Measurements from ENCODE around the gene HSF2BP. TPM values are rescaled to one million over a fixed set of nuclear protein-coding genes. Genes with fewer than 3 reads are reported as not detected.

HSF2BP gene
- total and polyA plus RNA-seq, 2 of the 8 experiments (the other 6 are each of a cell fraction or from before 2014, with no cell fraction given), result 0.51 to 0.93 TPM

- ChIA-PET CTCF (ENCODE audit: partially characterized antibody) (no interaction called here), POLR2A (ENCODE audit: partially characterized antibody) (interaction anchor here (3.1 kb wide), 1 partner anchor 11 kb away, joined by 12 read pairs; no protein-coding TSS in a partner anchor)
- Histone ChIP-seq H4K91ac (replicated peaks; ENCODE audit: insufficient read length, low read length) (no peak overlapping the region), H3K79me2 (ENCODE audit: control insufficient read depth in 1 of 2, insufficient read depth in 2 of 2, low read length in 2 of 2) (peaks cover 32 to 94% of the 10 kb centered on the region in 2 experiments), H3K27me3 (replicated peaks in 1 of 4; ENCODE audit: control insufficient read depth in 3 of 4, extremely low read depth in 1 of 4, insufficient read depth in 3 of 4, low read length in 3 of 4) (no peaks in the 10 kb centered on the region), H3K56ac (replicated peaks; ENCODE audit: insufficient read length, low read depth, low read length) (no peak overlapping the region), H3K4me3 (ENCODE audit: extremely low read depth in 1 of 4, insufficient read depth in 2 of 4, low read depth in 3 of 4, low read length in 4 of 4) (no peak overlapping the region), H2BK120ac (replicated peaks; ENCODE audit: low read depth, low read length) (no peak overlapping the region), H3K18ac (ENCODE audit: extremely low read depth, low read length) (no peak overlapping the region), H3K9ac (replicated peaks in 1 of 4; ENCODE audit: extremely low read depth in 1 of 4, low read depth in 3 of 4, low read length in 3 of 4) (no peak overlapping the region), H3K23ac (ENCODE audit: insufficient read length) (no peak overlapping the region), H4K8ac (ENCODE audit: extremely low read depth, insufficient read depth, low read length) (no peak overlapping the region), H3K23me2 (ENCODE audit: low read depth, low read length) (no peaks in the 10 kb centered on the region), H3K14ac (ENCODE audit: insufficient read length) (no peak overlapping the region), H3K27ac (ENCODE audit: low read depth, low read length) (no peak overlapping the region), H2BK15ac (ENCODE audit: low read length) (no peak overlapping the region), H3K4me2 (ENCODE audit: insufficient read depth in 1 of 2, low read depth in 2 of 2, low read length in 2 of 2) (no peak overlapping the region), H3K4me1 (replicated peaks in 1 of 4; ENCODE audit: control insufficient read depth in 3 of 4, insufficient read depth in 4 of 4, low read length in 3 of 4) (peaks cover 0 to 8% (median 2%) of the 10 kb centered on the region in 4 experiments; a peak in 5 of 7 replicates), H2BK5ac (ENCODE audit: low read depth, low read length) (no peak overlapping the region), H2BK20ac (ENCODE audit: low read length) (no peak overlapping the region), H4K5ac (ENCODE audit: insufficient read length, low read depth, low read length) (no peak overlapping the region), H3K36me3 (ENCODE audit: control insufficient read depth in 2 of 4, insufficient read depth in 4 of 4, low read length in 3 of 4) (peaks cover 3 to 28% (median 17%) of the 10 kb centered on the region in 4 experiments; a peak in 7 of 8 replicates), H3K9me3 (ENCODE audit: insufficient read depth in 2 of 2, low read depth in 1 of 2, low read length in 1 of 2) (no peaks in the 10 kb centered on the region), H3K4ac (replicated peaks; ENCODE audit: insufficient read length, low read depth, low read length) (no peak overlapping the region), H2AK5ac (ENCODE audit: low read depth, low read length) (no peak overlapping the region), H4K20me1 (replicated peaks in 1 of 2; ENCODE audit: control insufficient read depth in 1 of 2, insufficient read depth in 2 of 2, low read length in 2 of 2) (peaks cover 0 to 10% of the 10 kb centered on the region in 2 experiments), H2BK12ac (ENCODE audit: low read depth, low read length) (no peak overlapping the region), H3K79me1 (ENCODE audit: low read depth, low read length) (peaks cover 15% of the 10 kb centered on the region), H2AFZ (ENCODE audit: low read length) (no peak overlapping the region)
- TF ChIP-seq TBP (IDR thresholded peaks at IDR 0.05; ENCODE audit: low read depth, low read length) (no peak), NANOG (IDR thresholded peaks at IDR 0.05; ENCODE audit: insufficient read depth, low read depth, low read length, poor library complexity, severe bottlenecking) (no peak)
- FAIRE-seq (no peak), DNase-seq (ENCODE audit: low read depth in 1 of 2, low spot score in 2 of 2) (no peak)
- 87% methylated on average over 4 of the region's 4 CpGs; no CpG with 5 or more reads in 1 of the 2 experiments for WGBS, 2 experiments (ENCODE audit: extremely low coverage in 1 of 2, insufficient coverage in 1 of 2, insufficient read length in 1 of 2, insufficient replicate concordance in 2 of 2, low coverage in 1 of 2, low lambda C conversion rate in 2 of 2, missing lambda C conversion rate in 1 of 2)
Observed at GRCh38 chr21:43664358-43664757, 5.1 kb upstream of the HSF2BP start.
